Stimulated activated CD4-positive, alpha-beta T cell treated with anti-CD3 and anti-CD28 coated beads, Interleukin-2, amount 100 ng/mL, for 48 hours (primary cell): ENCODE data around the gene ATG9A.

ENCODE experiments used
- DNase-seq, 2 donors: peaks; one replicate each; pipeline ENCODE4 v3.0.0-alpha.2; 2020

The ATG9A gene

GRCh38 chr2:219252900-219253752 lies 23.7 kb upstream of the ATG9A start, which contains the start of gene TUBA4B:
Gene TUBA4B (plus strand): TSS chr2:219253243. CDS start chr2:219253408, 165 bp downstream.
- DNase-seq = peak; percentile 39 to 52

GRCh38 chr2:219252570-219252899 lies 23.1 kb upstream of the ATG9A start:
- no peak for DNase-seq

GRCh38 chr2:219252084-219252483 lies 22.6 kb upstream of the ATG9A start:
- no peak for DNase-seq

- DNase-seq = no peak
Measured at GRCh38 chr2:219251656-219252055, 22.2 kb upstream of the ATG9A start.

DNA sequence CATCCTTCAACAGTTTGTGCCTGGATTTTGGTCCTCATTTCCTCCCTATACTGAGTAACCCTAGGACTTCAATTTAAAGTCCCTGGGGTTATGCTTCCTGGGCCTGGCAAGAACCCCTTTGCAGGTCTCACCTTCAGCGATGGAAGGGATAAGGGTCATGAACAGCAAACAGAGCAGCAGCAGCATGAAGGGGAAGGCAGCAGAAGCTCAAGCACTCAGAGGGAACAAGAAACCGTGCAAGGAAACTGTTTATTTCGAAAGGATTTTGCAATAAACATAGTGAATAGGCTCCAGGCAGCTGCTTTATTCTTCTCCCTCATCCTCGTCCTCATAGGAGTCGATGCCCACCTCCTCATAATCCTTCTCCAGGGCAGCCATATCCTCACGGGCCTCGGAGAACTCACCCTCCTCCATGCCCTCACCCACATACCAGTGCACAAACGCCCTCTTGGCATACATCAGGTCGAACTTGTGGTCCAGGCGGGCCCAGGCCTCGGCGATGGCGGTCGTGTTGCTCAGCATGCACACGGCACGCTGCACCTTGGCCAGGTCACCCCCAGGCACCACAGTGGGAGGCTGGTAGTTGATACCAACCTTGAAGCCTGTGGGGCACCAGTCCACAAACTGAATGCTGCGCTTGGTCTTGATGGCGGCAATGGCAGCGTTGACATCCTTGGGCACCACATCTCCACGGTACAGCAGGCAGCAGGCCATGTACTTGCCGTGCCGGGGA lies 20.8 kb upstream of the ATG9A start:
- DNase-seq = no peak

DNA sequence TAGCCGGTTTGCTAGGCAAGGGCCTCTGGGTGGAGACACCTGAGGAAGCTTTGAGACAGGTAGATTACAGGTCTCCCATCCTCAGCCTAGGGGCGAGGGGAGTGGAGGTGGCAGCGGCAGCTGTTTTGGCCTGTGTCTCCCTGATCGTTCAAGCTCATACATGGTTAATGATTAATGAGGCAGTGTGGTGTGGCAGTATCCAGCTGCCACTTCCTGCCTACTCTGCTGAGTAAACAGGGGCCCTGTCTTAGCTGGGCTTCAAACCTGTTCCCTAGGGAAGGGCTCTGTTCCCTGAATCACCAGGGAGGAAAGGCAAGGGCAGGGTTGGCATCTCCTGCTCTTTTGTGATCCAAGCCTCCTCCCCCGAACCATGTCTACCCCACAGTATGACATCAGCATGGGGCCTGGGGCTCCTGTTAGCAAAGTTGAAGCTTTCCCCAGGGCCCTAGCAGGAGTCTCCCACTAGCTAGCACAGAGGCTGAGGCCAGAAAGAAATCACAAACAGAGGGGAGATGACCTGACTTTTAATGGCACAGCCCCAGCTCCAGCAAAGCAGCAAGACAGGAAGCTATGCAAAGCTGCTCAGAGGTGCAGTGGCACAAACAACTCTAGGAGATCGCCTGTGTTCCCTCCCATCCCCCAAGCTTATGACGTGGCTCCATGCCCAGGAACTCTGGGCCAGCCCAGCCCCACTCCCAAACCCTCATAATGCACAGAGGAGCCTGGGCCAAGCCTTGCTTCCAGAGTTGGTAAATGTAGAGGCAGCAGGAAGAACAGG lies 20.0 kb upstream of the ATG9A start:
- no peak for DNase-seq

DNA sequence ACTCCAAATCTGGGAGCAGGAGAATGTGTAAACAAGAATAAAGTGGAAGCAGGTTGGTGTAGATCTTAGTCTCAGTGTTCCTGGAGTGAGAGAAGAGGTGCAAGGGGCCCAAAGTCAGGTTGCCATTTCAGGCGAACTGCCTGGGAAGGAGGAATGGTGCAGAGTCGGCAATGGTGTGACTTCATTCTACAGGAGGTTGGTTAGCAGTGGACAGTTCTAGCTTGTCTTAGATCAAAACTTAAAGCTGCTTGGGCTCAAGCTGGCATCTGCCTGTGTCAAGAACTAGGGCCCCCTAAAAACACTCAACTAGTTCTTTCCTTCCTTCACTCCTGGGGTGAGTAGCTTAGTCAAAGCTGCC lies 19.4 kb upstream of the ATG9A start:
- DNase-seq = no peak

- DNase-seq = peak; percentile 31 to 39
Measured at GRCh38 chr2:219247678-219248642, 18.5 kb upstream of the ATG9A start.

DNA sequence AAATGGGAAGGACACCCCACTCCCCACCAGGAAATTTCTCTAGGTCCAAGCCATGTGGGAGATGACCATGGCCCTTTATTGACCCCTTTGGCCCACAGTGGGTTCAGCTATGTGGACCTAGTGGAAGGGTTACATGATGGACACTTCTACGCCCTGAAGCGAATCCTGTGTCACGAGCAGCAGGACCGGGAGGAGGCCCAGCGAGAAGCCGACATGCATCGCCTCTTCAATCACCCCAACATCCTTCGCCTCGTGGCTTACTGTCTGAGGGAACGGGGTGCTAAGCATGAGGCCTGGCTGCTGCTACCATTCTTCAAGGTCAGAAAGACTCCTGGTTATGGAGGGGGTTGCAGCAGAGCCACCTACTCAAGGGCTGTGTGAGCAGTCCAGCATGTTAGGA lies 17.1 kb upstream of the ATG9A start:
- no peak for DNase-seq

- no peak for DNase-seq
Measured at GRCh38 chr2:219245899-219246230, 16.4 kb upstream of the ATG9A start.

DNA sequence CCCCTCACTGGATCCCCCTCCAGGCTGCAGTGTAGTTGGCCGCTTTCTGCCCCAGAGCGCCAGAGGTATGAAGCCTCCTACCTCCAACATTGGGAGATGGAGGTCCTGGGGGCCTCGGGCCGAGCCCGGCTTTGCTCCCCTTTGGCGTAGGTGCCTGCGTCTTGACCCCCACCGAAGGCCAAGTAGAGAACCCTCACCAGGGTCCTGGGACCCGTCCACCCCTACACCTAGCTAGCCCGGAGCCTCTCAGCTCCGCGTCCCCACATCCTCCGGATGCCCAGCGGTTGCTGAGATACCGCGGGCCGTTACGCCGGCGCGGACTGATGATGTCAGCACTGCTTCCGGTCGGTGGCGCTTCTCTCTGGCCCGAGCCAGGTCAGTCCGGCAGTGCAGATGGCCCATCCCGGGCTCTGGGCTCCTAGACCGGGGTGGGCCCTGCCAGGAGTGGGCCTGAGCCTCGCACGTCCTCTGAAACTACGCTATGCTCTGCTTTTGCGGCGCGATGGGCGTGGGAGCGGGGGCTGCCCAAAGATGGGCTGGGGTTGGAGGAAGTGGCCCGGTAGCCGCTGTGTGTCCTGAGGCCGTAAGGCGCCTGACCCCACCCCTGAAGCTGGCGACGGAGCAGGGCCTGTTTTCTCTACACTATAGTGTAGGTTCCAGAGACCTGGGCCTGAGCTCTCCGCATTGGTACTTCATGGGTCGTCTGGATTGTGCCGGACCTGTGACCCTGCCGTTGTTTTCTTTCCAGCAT lies 15.9 kb upstream of the ATG9A start, which contains the start of the genes GLB1L and STK16:
Gene GLB1L (minus strand): TSS at position 297 of the 751 bp plus-strand sequence. CDS start 1,871 bp downstream, outside the sequence.
Gene STK16 (plus strand): TSS at position 332 of the 751 bp plus-strand sequence. CDS start 521 bp downstream, outside the sequence.
- peak; percentile 87 to 89 for DNase-seq

- no peak for DNase-seq
Measured at GRCh38 chr2:219244789-219245147, 15.3 kb upstream of the ATG9A start.

- DNase-seq = no peak
Measured at GRCh38 chr2:219243291-219243761, 13.9 kb upstream of the ATG9A start.

DNA sequence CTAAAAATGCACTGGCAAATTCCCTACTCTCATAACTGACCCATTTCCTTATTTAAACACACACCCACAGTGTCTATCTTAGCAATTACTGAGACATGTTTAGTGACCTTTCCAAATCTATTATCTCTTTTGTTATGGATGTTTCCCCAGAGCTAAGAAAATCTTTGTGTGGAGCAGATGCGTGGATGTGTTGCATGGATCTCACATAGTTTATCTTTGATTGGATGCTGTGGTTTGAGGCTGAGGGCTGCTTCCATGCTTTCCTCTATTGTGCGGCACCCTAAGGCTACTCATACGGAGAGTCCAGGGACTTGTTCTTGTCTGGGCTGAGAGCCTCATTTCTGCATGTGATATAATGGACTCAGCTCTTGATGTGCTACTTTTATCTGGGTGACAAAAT lies 4.9 kb upstream of the ATG9A start:
- no peak for DNase-seq

GRCh38 chr2:219230059-219230540 lies 664 bp upstream of the ATG9A start:
- DNase-seq = peak; percentile 51 to 54

DNA sequence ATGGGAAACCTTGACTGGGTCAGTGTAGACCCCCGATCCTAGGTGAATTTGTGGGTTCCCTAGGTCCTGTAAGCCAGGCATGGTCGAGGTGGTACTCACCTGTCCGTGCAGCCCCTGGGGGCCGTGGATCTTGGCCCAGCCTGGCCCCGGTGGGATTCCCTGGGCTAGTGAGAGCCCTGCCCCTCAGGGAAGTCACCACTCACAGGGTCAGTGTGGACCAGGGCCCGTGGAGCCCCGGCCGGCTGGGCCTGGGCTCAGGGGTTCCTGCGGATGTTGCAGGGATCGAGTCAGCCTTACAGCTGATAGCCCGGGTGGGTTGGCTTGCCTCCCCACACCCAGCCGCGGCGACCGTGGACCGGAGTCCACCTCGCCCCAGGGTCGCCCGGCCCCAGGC lies 528 bp downstream of the ATG9A start:
- no peak for DNase-seq

- DNase-seq = no peak
Measured at GRCh38 chr2:219228041-219228910, 1.2 kb downstream of the ATG9A start.

GRCh38 chr2:219225350-219225749 lies 4.1 kb downstream of the ATG9A start:
- no peak for DNase-seq

DNA sequence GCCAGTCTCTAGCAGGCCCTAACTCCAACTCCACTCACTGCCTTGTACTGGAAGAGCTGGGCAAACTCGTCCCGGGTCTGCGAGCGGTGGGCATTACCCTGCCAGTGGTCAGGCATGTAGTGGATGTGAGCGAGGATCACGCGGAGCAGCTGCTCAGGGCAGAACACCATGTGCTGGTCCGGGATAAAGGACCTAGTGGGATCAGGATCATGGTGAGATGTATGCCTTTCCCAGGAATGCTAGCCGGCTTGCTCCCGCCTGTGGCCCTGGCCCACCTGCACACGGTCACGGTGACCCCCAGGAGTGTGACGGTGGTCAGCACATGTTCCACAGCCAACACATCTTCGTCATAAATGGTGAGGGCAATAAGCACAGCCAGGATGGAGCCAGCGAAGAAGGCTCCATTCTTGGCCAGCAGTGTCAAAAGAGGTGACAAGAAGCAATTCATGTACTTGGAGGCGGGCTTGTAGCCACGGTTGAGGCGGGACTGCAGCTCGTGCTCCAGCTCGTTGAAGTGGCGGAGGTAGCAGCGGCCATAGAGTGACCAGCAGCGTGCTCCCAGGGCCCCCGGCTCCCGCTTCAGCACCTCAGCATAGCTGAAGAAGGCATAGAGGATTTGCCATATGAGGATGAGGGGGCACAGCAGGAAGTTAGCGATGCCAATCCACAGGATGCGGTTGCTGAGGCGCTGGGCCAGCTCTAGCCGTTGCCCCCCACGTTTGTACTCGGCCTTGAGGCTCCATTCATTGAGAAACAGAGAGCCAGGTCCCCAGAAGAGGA lies 5.4 kb downstream of the ATG9A start:
- no peak for DNase-seq
